Keratinocyte (primary cell): ENCODE results near the gene CCDC38. TPM values are rescaled to one million over a fixed set of nuclear protein-coding genes. Genes with fewer than 3 reads are reported as not detected.
A peak's percentile ranks its signal among the peaks of the same experiment; 100 is the strongest.

ENCODE experiments used
- DNase-seq: peaks from one replicate; pipeline ENCODE4 v3.0.0-alpha.2; 2011; ENCODE audit warnings: low read depth, missing footprints, low spot score
- FAIRE-seq: peaks from 2 replicates; lab custom pipeline; 2011; peaks lifted over from hg19 to GRCh38; lab: Jason Lieb, UNC
- H2AFZ ChIP-seq: 2 replicates; pipeline ENCODE4 v1.6.0; 2012; ENCODE audit warnings: low read length, control low read depth, inconsistent platforms; ENCODE audit not compliant: control insufficient read depth
- H3K27ac ChIP-seq: 2 replicates; pipeline ENCODE4 v1.5.1; 2011; ENCODE audit warnings: low read length; ENCODE audit not compliant: control insufficient read depth, insufficient read depth
- H3K27me3 ChIP-seq: 3 replicates; pipeline ENCODE4 v1.6.0; 2011; ENCODE audit warnings: low read length; ENCODE audit not compliant: control insufficient read depth, insufficient read depth; ENCODE audit errors: extremely low read depth
- H3K36me3 ChIP-seq, 2 experiments: 2 replicates in 1 of 2; 3 replicates in 1 of 2; pipeline ENCODE4 v1.5.1; 2011; ENCODE audit warnings: low read length in 2 of 2, mild to moderate bottlenecking in 1 of 2; ENCODE audit not compliant: control insufficient read depth in 2 of 2, insufficient read depth in 2 of 2; ENCODE audit errors: extremely low read depth in 1 of 2
- H3K4me1 ChIP-seq: 3 replicates; pipeline ENCODE4 v1.5.1; 2011; ENCODE audit warnings: low read length; ENCODE audit not compliant: control insufficient read depth, insufficient read depth; ENCODE audit errors: extremely low read depth
- H3K4me2 ChIP-seq: 3 replicates; pipeline ENCODE4 v1.6.0; 2011; ENCODE audit warnings: low read depth, low read length; ENCODE audit not compliant: control insufficient read depth, insufficient read depth; ENCODE audit errors: extremely low read depth
- H3K4me3 ChIP-seq, 3 experiments: fragments of 200-600 bp in 1 of 3; sonication (generic) in 1 of 3; 2 replicates in 2 of 3; 3 replicates in 1 of 3; pipeline ENCODE4 v1.5.1; 2011 to 2016; ENCODE audit warnings: low read length in 3 of 3, mild to moderate bottlenecking in 3 of 3, control low read depth in 2 of 3, inconsistent platforms in 1 of 3, low read depth in 1 of 3, mixed read lengths in 1 of 3, mixed run types in 1 of 3, moderate library complexity in 1 of 3; ENCODE audit not compliant: control insufficient read depth in 2 of 3, insufficient read depth in 2 of 3; ENCODE audit errors: extremely low read depth in 1 of 3
- H3K79me2 ChIP-seq: 2 replicates; pipeline ENCODE4 v1.6.0; 2012; ENCODE audit warnings: low read length; ENCODE audit not compliant: control insufficient read depth, insufficient read depth
- H3K9ac ChIP-seq: 3 replicates; pipeline ENCODE4 v1.6.0; 2011; ENCODE audit warnings: low read length; ENCODE audit not compliant: control insufficient read depth, insufficient read depth; ENCODE audit errors: extremely low read depth
- H3K9me1 ChIP-seq: 3 replicates; pipeline ENCODE4 v1.6.0; 2011; ENCODE audit warnings: low read length; ENCODE audit not compliant: control insufficient read depth, insufficient read depth; ENCODE audit errors: extremely low read depth
- H3K9me3 ChIP-seq: 2 replicates; pipeline ENCODE4 v1.5.1; 2012; ENCODE audit warnings: low read depth, low read length; ENCODE audit not compliant: control insufficient read depth
- H4K20me1 ChIP-seq: 3 replicates; pipeline ENCODE4 v1.6.0; 2011; ENCODE audit warnings: low read length; ENCODE audit not compliant: control insufficient read depth, insufficient read depth; ENCODE audit errors: extremely low read depth
- CTCF ChIP-seq, 3 experiments: IDR thresholded peaks in 1 of 3; conservative IDR thresholded peaks in 1 of 3; optimal IDR thresholded peaks in 1 of 3; 2 replicates in 2 of 3; 3 replicates in 1 of 3; pipeline versions ENCODE3 to v1.5.1; 2011; ENCODE audit warnings: low read length in 3 of 3, mild to moderate bottlenecking in 3 of 3, moderate library complexity in 2 of 3, control low read depth in 1 of 3, inconsistent platforms in 1 of 3; ENCODE audit not compliant: insufficient read depth in 2 of 3; ENCODE audit errors: extremely low read depth in 1 of 3
- EZH2 ChIP-seq: IDR thresholded peaks from one replicate; pipeline ENCODE4 v1.6.1; 2012; ENCODE audit warnings: inconsistent platforms, mild to moderate bottlenecking, low read length, moderate library complexity
- dilution Hi-C: fragments of 300-500 bp; cut with MboI; formaldehyde crosslinking; loops from one replicate; pipeline ENCODE4 v1.7.0; 2020; ENCODE audit warnings: low sequenced_read_pairs; ENCODE audit not compliant: extremely low pct_ligation_motif_present
- polyA plus RNA-seq, 5 experiments: library from polyadenylated mRNA; depleted of rRNA in 3 of 5; stranded (reverse) in 3 of 5; stranded (forward) in 1 of 5; unstranded in 1 of 5; fragments of >200 nt; gene quantifications; 1 replicate in 1 of 5; 2 replicates in 3 of 5; 3 replicates in 1 of 5; pipeline versions ENCODE4 v1.2.1 to v1.2.3, GENCODE V29; 2011 to 2012; ENCODE audit warnings: missing spikeins in 2 of 5, low read depth in 1 of 5, low replicate concordance in 1 of 5

Gene CCDC38
- polyA plus RNA-seq, 1 donor (not counting 4 experiments of a cell fraction or from before 2014, with no cell fraction given): 0.04 TPM

GRCh38 chr12:95829395-95829794 lies 113.0 kb downstream of the CCDC38 start:
- no peaks in the 10 kb centered on the region for H3K4me1 ChIP-seq
- H3K9ac ChIP-seq: no peak overlapping the region
- TF ChIP-seq EZH2 (no peak), CTCF (optimal IDR thresholded peaks at IDR 0.05 in 1 of 3, IDR thresholded peaks at IDR 0.05 in 1 of 3, conservative IDR thresholded peaks at IDR 0.05 in 1 of 3; ENCODE audit: extremely low read depth in 1 of 3, insufficient read depth in 2 of 3, low read length in 3 of 3) (no peak)
- DNase-seq: no peak
- no peaks in the 10 kb centered on the region for H3K9me3 ChIP-seq
- H3K27ac ChIP-seq: no peak overlapping the region
- H3K4me3 ChIP-seq: no peak overlapping the region
- H3K36me3 ChIP-seq: no peaks in the 10 kb centered on the region
- H3K9me1 ChIP-seq: no peaks in the 10 kb centered on the region
- H3K79me2 ChIP-seq: no peaks in the 10 kb centered on the region
- H3K4me2 ChIP-seq: no peak overlapping the region
- H3K27me3 ChIP-seq: no peaks in the 10 kb centered on the region
- FAIRE-seq: no peak
- dilution Hi-C loops: no loop called here
- H2AFZ ChIP-seq: no peak overlapping the region
- H4K20me1 ChIP-seq: no peaks in the 10 kb centered on the region

GRCh38 chr12:95820096-95820703 lies 122.2 kb downstream of the CCDC38 start:
- Histone ChIP-seq H3K9ac (no peak overlapping the region), H3K4me2 (no peak overlapping the region), H3K9me3 (no peaks in the 10 kb centered on the region), H3K9me1 (no peaks in the 10 kb centered on the region), H3K27ac (no peak overlapping the region), H3K27me3 (no peaks in the 10 kb centered on the region), H2AFZ (no peak overlapping the region), H4K20me1 (no peaks in the 10 kb centered on the region), H3K79me2 (no peaks in the 10 kb centered on the region), H3K4me3 (no peak overlapping the region), H3K4me1 (no peaks in the 10 kb centered on the region), H3K36me3 (no peaks in the 10 kb centered on the region)
- peak; percentile 37 to 65 (median 56) for TF ChIP-seq CTCF (optimal IDR thresholded peaks at IDR 0.05 in 1 of 3, IDR thresholded peaks at IDR 0.05 in 1 of 3, conservative IDR thresholded peaks at IDR 0.05 in 1 of 3; ENCODE audit: extremely low read depth in 1 of 3, insufficient read depth in 2 of 3, low read length in 3 of 3)
- TF ChIP-seq EZH2: no peak
- dilution Hi-C loops: no loop called here
- DNase-seq (no peak), FAIRE-seq (peak; percentile 76)

Other genes with a start within 250 kb of the CCDC38 start
- 8.3 to 19.5 TPM (median 11.1 TPM) in 3 replicates for gene NTN4, start 151.8 kb downstream of the CCDC38 start, polyA plus RNA-seq
- 17.2 to 46.0 TPM (median 34.7 TPM) in 3 replicates for gene SNRPF, start 83.7 kb downstream of the CCDC38 start, polyA plus RNA-seq
- 0.31 to 0.84 TPM (median 0.68 TPM) in 3 replicates for gene AMDHD1, start 717 bp upstream of the CCDC38 start, polyA plus RNA-seq
- gene HAL, start 53.7 kb upstream of the CCDC38 start, polyA plus RNA-seq: 0.41 to 0.53 TPM (median 0.51 TPM) in 3 replicates
- 129 to 183 TPM (median 131 TPM) in 3 replicates for gene LTA4H, start 93.0 kb upstream of the CCDC38 start, polyA plus RNA-seq